Bronchial epithelial cell (primary cell): ENCODE measurements around the gene PNMA8A. TPM values are rescaled to one million over a fixed set of nuclear protein-coding genes. Genes with fewer than 3 reads are reported as not detected.
A peak's percentile ranks its signal among the peaks of the same experiment; 100 is the strongest.

Experiments
- DNase-seq: peaks from one replicate; pipeline ENCODE4 v3.0.0-alpha.2; 2010; ENCODE audit warnings: low read depth
- FAIRE-seq: peaks from 2 replicates; lab custom pipeline; 2011; peaks lifted over from hg19 to GRCh38; lab: Jason Lieb, UNC
- H3K27me3 ChIP-seq: 2 replicates; pipeline ENCODE4 v1.5.1; 2011; ENCODE audit warnings: low read length; ENCODE audit not compliant: control insufficient read depth, insufficient read depth
- H3K36me3 ChIP-seq: 2 replicates; pipeline ENCODE4 v1.5.1; 2011; ENCODE audit warnings: low read length; ENCODE audit not compliant: control insufficient read depth, insufficient read depth
- H3K4me3 ChIP-seq: 2 replicates; pipeline ENCODE4 v1.5.1; 2011; ENCODE audit warnings: mild to moderate bottlenecking, low read depth, low read length, control low read depth
- CTCF ChIP-seq: IDR thresholded peaks from 2 replicates; pipeline ENCODE4 v1.5.1; 2011; ENCODE audit warnings: mild to moderate bottlenecking, moderate library complexity, low read length, control low read depth, inconsistent platforms; ENCODE audit not compliant: insufficient read depth, severe bottlenecking
- total RNA-seq: library from RNA; depleted of rRNA; stranded (reverse); fragments of >200 nt; gene quantifications from 2 replicates; pipeline ENCODE4 v1.2.1, GENCODE V29; 2014

Gene PNMA8A
- total RNA-seq, 1 donor from 2014 or later: 0.79 TPM

GRCh38 chr19:46460981-46461380 is 10.4 kb downstream of the PNMA8A start:
- Histone ChIP-seq H3K36me3 (no peaks in the 10 kb centered on the region), H3K4me3 (no peak overlapping the region), H3K27me3 (no peaks in the 10 kb centered on the region)
- no peak for TF ChIP-seq CTCF
- peak; percentile 88 for DNase-seq
- FAIRE-seq: no peak

- FAIRE-seq (no peak), DNase-seq (no peak)
- H3K36me3 ChIP-seq: no peaks in the 10 kb centered on the region
- H3K27me3 ChIP-seq: no peaks in the 10 kb centered on the region
- no peak for TF ChIP-seq CTCF
- no peak overlapping the region for H3K4me3 ChIP-seq
These were observed 11.3 kb downstream of the PNMA8A start for GRCh38 chr19:46460055-46460454.

- DNase-seq (no peak), FAIRE-seq (no peak)
- Histone ChIP-seq H3K36me3 (no peaks in the 10 kb centered on the region), H3K4me3 (no peak overlapping the region), H3K27me3 (no peaks in the 10 kb centered on the region)
- no peak for TF ChIP-seq CTCF
These were observed 14.4 kb downstream of the PNMA8A start for GRCh38 chr19:46456930-46457329.

GRCh38 chr19:46454244-46454643 is 17.1 kb downstream of the PNMA8A start:
- H3K36me3 ChIP-seq: no peaks in the 10 kb centered on the region
- H3K4me3 ChIP-seq: no peak overlapping the region
- no peaks in the 10 kb centered on the region for H3K27me3 ChIP-seq
- DNase-seq (no peak), FAIRE-seq (no peak)
- TF ChIP-seq CTCF: no peak

GRCh38 chr19:46453661-46454060 is 17.7 kb downstream of the PNMA8A start:
- Histone ChIP-seq H3K4me3 (no peak overlapping the region), H3K27me3 (no peaks in the 10 kb centered on the region), H3K36me3 (no peaks in the 10 kb centered on the region)
- FAIRE-seq (peak; percentile 13), DNase-seq (peak; percentile 92)
- TF ChIP-seq CTCF: no peak

- FAIRE-seq: no peak
- H3K36me3 ChIP-seq: no peaks in the 10 kb centered on the region
- TF ChIP-seq CTCF: no peak
- no peak for DNase-seq
- no peaks in the 10 kb centered on the region for H3K27me3 ChIP-seq
- H3K4me3 ChIP-seq: no peak overlapping the region
These were observed 19.2 kb downstream of the PNMA8A start for GRCh38 chr19:46452186-46452585.
